ENCODE data around the gene CHTOP.
A peak's percentile ranks its signal among the peaks of the same experiment; 100 is the strongest.
"Not testable (repeated sequence)": the region's sequence is repeated elsewhere in the genome, so short reads cannot be mapped to it uniquely, and the experiment has no call there.

CHTOP gene

GRCh38 chr1:153631047-153632022 is 2.5 kb upstream of the CHTOP start:
- ChIA-PET CTCF (interaction anchor here (0.5 kb wide), 1 partner anchor 121 kb away, joined by 3 read pairs; no protein-coding TSS in a partner anchor), POLR2A (ENCODE audit: low non-redundant PET) (interaction anchor here (0.6 to 1.5 kb wide), 3 partner anchors 9 to 25 kb away, joined by 3 to 4 read pairs (median 3); no protein-coding TSS in a partner anchor)
- TF ChIP-seq, protein P1, sequence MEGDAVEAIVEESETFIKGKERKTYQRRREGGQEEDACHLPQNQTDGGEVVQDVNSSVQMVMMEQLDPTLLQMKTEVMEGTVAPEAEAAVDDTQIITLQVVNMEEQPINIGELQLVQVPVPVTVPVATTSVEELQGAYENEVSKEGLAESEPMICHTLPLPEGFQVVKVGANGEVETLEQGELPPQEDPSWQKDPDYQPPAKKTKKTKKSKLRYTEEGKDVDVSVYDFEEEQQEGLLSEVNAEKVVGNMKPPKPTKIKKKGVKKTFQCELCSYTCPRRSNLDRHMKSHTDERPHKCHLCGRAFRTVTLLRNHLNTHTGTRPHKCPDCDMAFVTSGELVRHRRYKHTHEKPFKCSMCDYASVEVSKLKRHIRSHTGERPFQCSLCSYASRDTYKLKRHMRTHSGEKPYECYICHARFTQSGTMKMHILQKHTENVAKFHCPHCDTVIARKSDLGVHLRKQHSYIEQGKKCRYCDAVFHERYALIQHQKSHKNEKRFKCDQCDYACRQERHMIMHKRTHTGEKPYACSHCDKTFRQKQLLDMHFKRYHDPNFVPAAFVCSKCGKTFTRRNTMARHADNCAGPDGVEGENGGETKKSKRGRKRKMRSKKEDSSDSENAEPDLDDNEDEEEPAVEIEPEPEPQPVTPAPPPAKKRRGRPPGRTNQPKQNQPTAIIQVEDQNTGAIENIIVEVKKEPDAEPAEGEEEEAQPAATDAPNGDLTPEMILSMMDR (conservative IDR thresholded peaks at IDR 0.05; ENCODE audit: low read depth) = no peak
- DNase-seq (ENCODE audit: low spot score) = no peak
- peak overlapping the region; percentile 29 for H3K27ac ChIP-seq

DNA sequence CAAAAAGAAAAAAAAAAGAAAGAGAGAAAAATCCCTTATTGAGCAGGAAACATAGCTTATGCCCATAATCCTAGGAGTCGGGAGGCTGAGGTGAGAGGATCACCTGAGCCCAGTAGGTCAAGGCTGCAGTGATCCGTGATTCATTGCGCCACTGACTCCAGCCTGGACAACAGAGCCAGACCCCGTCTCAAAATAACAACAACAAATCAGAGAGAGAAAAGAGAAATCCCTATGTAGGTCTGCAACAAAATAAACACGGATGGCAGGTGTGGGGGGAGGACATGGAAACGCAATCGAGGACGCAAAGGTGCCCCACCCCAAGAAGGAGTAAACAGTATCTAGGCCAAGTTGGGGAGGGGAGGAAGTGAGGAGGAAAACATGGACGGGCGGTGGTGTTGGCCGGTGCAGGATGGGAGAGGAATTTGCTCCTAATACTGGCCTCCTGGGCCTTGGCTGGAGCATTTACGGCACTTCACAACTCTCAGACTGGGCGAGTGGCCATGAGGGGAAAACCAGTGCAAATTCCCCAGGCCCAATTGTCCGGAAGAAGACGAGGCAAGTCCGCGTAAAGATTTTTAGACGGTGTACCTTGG is 609 bp upstream of the CHTOP start:
- H3K27ac ChIP-seq = peak overlapping the region; percentile 100
- DNase-seq (ENCODE audit: low spot score) = no peak
- POLR2A ChIA-PET (ENCODE audit: low non-redundant PET) = interaction anchor here (0.5 to 1.8 kb wide), 11 partner anchors 14 to 150 kb away, joined by 3 to 14 read pairs (median 4); partner anchors contain the start of genes S100A14 and S100A16
- TF ChIP-seq, protein P1 (conservative IDR thresholded peaks at IDR 0.05; ENCODE audit: low read depth) = no peak
- CTCF ChIA-PET = interaction anchor here (0.6 to 2.5 kb wide), 2 partner anchors 30 to 61 kb away, joined by 5 to 13 read pairs; no protein-coding TSS in a partner anchor

DNA sequence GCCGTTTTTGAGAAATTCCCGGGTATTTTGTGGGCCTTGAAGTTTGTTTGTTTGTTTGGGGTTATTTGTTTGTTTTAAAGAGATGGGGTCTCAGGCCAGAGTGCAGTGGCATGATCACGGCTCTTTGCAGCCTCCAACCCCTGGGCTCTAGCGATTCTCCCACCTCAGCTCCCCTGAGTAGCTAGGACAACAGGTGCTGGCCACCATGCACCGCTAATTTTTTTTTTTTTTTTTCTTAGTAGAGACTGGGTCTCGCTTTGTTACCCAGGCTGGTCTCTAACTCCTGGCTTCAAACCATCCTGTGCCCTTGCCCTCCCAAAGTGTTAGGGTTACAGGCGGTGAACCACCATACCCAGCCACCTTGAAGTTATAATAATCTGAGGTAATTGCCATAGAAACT is 2.0 kb downstream of the CHTOP start:
- H3K27ac ChIP-seq = peak overlapping the region; percentile 100
- TF ChIP-seq, protein P1 (conservative IDR thresholded peaks at IDR 0.05; ENCODE audit: low read depth) = no peak
- DNase-seq (ENCODE audit: low spot score) = no peak
- POLR2A ChIA-PET (ENCODE audit: low non-redundant PET) = interaction anchor here (0.7 kb wide), 2 partner anchors 149 to 331 kb away, joined by 3 read pairs; no protein-coding TSS in a partner anchor
- CTCF ChIA-PET = interaction anchor here (1.1 to 2.5 kb wide), 2 partner anchors 8 to 63 kb away, joined by 4 to 13 read pairs; partner anchors contain the start of gene S100A13

DNA sequence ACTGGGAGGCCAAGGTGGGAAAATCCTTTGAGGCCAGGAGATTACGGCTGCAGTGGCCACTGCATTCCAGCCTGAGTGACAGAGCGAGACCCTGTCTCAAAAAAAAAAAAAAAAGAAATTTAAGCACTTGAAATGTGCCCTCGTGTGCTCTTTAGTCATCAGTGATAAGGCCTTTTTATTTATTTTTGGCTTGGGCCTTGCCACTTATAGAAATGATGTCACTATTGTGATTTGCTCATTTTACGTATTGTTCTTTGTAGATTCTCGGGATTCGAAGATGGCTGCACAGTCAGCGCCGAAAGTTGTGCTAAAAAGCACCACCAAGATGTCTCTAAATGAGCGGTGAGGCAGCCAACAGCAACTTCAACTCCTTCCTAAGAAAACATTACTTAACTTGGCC is 2.4 kb downstream of the CHTOP start:
- CTCF ChIA-PET = interaction anchor here (0.7 to 1.1 kb wide), 2 partner anchors 9 to 104 kb away, joined by 4 to 5 read pairs; partner anchors contain the start of gene S100A13
- POLR2A ChIA-PET (ENCODE audit: low non-redundant PET) = no interaction called here
- no peak for DNase-seq (ENCODE audit: low spot score)
- TF ChIP-seq, protein P1 (conservative IDR thresholded peaks at IDR 0.05; ENCODE audit: low read depth) = no peak
- peak overlapping the region; percentile 100 for H3K27ac ChIP-seq

DNA sequence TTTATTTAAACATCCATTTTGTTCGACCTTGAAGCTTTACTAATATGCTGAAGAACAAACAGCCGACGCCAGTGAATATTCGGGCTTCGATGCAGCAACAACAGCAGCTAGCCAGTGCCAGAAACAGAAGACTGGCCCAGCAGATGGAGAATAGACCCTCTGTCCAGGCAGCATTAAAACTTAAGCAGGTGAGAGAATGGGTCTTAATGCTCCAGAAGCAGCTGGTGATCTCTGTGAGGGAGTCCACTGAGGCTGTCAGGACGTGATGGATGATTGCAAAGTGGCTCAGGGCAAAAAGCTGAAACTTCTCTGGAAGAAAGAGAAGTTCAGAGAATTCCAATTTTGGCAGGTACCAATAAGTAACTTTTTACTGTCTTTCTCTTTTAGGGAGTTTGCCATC is 4.4 kb downstream of the CHTOP start:
- no peak for DNase-seq (ENCODE audit: low spot score)
- ChIA-PET CTCF (interaction anchor here (0.6 to 1.6 kb wide), 2 partner anchors 15 to 66 kb away, joined by 4 to 5 read pairs; no protein-coding TSS in a partner anchor), POLR2A (ENCODE audit: low non-redundant PET) (no interaction called here)
- no peak overlapping the region for H3K27ac ChIP-seq
- TF ChIP-seq, protein P1 (conservative IDR thresholded peaks at IDR 0.05; ENCODE audit: low read depth) = no peak

DNA sequence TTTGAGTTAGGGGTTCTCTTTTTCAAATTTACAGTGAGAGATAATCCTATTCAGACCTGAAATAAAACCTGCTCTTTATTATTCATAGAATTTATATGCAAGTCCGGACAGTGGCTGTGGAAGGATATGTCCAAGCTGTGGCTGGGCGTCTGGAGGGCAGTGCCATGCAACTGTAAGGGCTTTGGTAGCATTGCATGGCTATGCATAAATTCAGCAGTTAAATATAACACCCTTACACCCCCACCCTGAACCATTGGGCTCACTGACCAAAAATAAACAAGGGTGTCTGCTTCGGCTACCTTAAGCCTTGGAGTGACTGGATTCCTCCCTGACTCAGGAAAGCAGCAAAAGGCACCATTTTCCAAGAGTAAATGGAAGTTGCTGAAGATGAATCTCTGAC is 5.4 kb downstream of the CHTOP start:
- ChIA-PET POLR2A (ENCODE audit: low non-redundant PET) (interaction anchor here (0.7 kb wide), 1 partner anchor 13 kb away, joined by 3 read pairs; no protein-coding TSS in a partner anchor), CTCF (interaction anchor here (1.6 kb wide), 1 partner anchor 67 kb away, joined by 4 read pairs; no protein-coding TSS in a partner anchor)
- TF ChIP-seq, protein P1 (conservative IDR thresholded peaks at IDR 0.05; ENCODE audit: low read depth) = no peak
- DNase-seq (ENCODE audit: low spot score) = no peak
- no peak overlapping the region for H3K27ac ChIP-seq

GRCh38 chr1:153640213-153640612 is 6.3 kb downstream of the CHTOP start:
- CTCF ChIA-PET = interaction anchor here (0.6 kb wide), 1 partner anchor 272 kb away, joined by 3 read pairs; no protein-coding TSS in a partner anchor
- not testable (repeated sequence) for H3K27ac ChIP-seq; DNase-seq (ENCODE audit: low spot score)
- POLR2A ChIA-PET (ENCODE audit: low non-redundant PET) = interaction anchor here (0.6 to 0.7 kb wide), 2 partner anchors 10 to 12 kb away, joined by 3 read pairs; no protein-coding TSS in a partner anchor

Measured in RWPE1 (cell line).